Heart left ventricle (tissue), 16 donors: ENCODE results near the gene TLCD1. TPM values are rescaled to one million over a fixed set of nuclear protein-coding genes. Genes with fewer than 3 reads are reported as not detected.
A peak's percentile ranks its signal among the peaks of the same experiment; 100 is the strongest.

Experiments used
- ATAC-seq, 4 donors: fragments of 200-7000 bp; cut with Tn5 transposase; one replicate each; pipeline ENCODE4 v1.9.1; 2020 to 2022; ENCODE audit warnings: moderate library complexity in 4 of 4, mild to moderate bottlenecking in 3 of 4, moderate number of reproducible peaks in 1 of 4
- DNase-seq, 5 donors: peaks; one replicate each; pipeline ENCODE4 v3.0.0-alpha.2; 2020
- H3K27ac ChIP-seq, 12 donors: fragments of 200-600 bp; sonication (generic) in 4 of 12; one replicate each; pipeline versions ENCODE4 v1.5.0 to v1.8.0; 2016 to 2022; ENCODE audit warnings: mild to moderate bottlenecking in 2 of 12
- H3K27me3 ChIP-seq, 9 donors: fragments of 200-600 bp; sonication (generic) in 2 of 9; one replicate each; pipeline versions ENCODE4 v1.5.1 to v1.8.0; 2016 to 2022; ENCODE audit warnings: mild to moderate bottlenecking in 3 of 9
- H3K36me3 ChIP-seq, 9 donors: fragments of 200-600 bp; sonication (generic) in 2 of 9; one replicate each; pipeline versions ENCODE4 v1.5.0 to v1.8.0; 2018 to 2022; ENCODE audit warnings: mild to moderate bottlenecking in 2 of 9
- H3K4me1 ChIP-seq, 12 donors: fragments of 200-600 bp; sonication (generic) in 4 of 12; one replicate each; pipeline versions ENCODE4 v1.5.0 to v1.8.0; 2016 to 2022; ENCODE audit warnings: mild to moderate bottlenecking in 3 of 12
- H3K4me3 ChIP-seq, 12 donors: fragments of 200-600 bp; sonication (generic) in 4 of 12; one replicate each; pipeline versions ENCODE4 v1.5.0 to v1.8.0; 2017 to 2022; ENCODE audit warnings: mild to moderate bottlenecking in 9 of 12, moderate library complexity in 4 of 12
- H3K9me3 ChIP-seq, 12 donors: fragments of 200-600 bp; sonication (generic) in 4 of 12; one replicate each; pipeline versions ENCODE4 v1.5.0 to v1.8.0; 2016 to 2022; ENCODE audit warnings: mild to moderate bottlenecking in 1 of 12
- POLR2A ChIP-seq, 2 donors: fragments of 450-650 bp; IDR thresholded peaks; one replicate each; pipeline ENCODE4 v1.6.1; 2017; ENCODE audit warnings: antibody characterized with exemption in 2 of 2, mild to moderate bottlenecking in 2 of 2, moderate library complexity in 2 of 2
- WGBS, 4 donors: extraction: QIAGEN DNeasy Blood & Tissue Kit in 2 of 4; methylation state at CpG; one replicate each; pipeline versions ENCODE4 v1.1.5 to v1.1.7; 2013 to 2018; 5-methylcytosine and 5-hydroxymethylcytosine counted together
- intact Hi-C, 10 donors: fragments of 100-400 bp; cut with DNase I; formaldehyde crosslinking; loops; one replicate each; pipeline versions ENCODE4 v1.11.1 to v1.14.2; 2022
- polyA plus RNA-seq, 2 donors: library from polyadenylated mRNA; stranded (reverse); fragments of 200-250 nt; gene quantifications; one replicate each; pipeline ENCODE4 v1.2.3, GENCODE V29; 2013
- total RNA-seq, 9 donors: library from RNA; depleted of rRNA in 2 of 9; stranded (reverse); fragments of >200 nt in 2 of 9; fragmentation: NEBNext Ultra II Directional in 3 of 9; extraction: Animal tissue kit (Norgen Biotek cat#: 25700) in 3 of 9; gene quantifications; one replicate each; pipeline versions ENCODE4 v1.1.0 to v1.2.4, GENCODE V29; 2016 to 2023
- TF ChIP-seq, protein P1 (sequence below), 12 donors: fragments of 200-600 bp; sonication (generic) in 4 of 12; IDR thresholded peaks; one replicate each; pipeline versions ENCODE4 v1.5.0 to v1.8.0; 2018 to 2022; ENCODE audit warnings: antibody characterized with exemption in 12 of 12, mild to moderate bottlenecking in 5 of 12
- donor health status: ischemic (EF 13 %, LVEDD 7.1; RV severe dilation, severe dysfunction).
- donor health status: healthy with polysubstance abuse.
- donor health status: DM: no; HTN: yes; CAD: no.
- donor health status: DM: no; HTN: no; CAD: no.
- donor health status: ischemic (EF 25% LVEDD 6.9; RV normal size, moderate dysfunction).
- donor health status: ischemic (EF 25% LVEDD 5.7; RV mildly dilated, moderate dysfunction).
- donor health status: healthy.
- donor health status: DM: yes; HTN: yes; CAD: no.
- donor health status: ischemic (EF 35%, LVEDD 5.7; RV mildly dilated, moderate dysfunction).
- donor health status: nonischemic (EF 11% LVEDD 7.7; RV severe dilation, severe dysfunction).
- donor health status: DM: yes; HTN: yes; CAD: no.
- donor health status: PGD.
- donor health status: ischemic (EF 29% LVEDD 5.4; RV normal size, mild dysfunction).
- donor health status: nonischemic (EF 23%, LVEDD 6.1; RV moderate dilation, normal function).

The TLCD1 gene
- total and polyA plus RNA-seq, 11 donors: 0.52 to 11.7 (median 1.8) TPM

DNA sequence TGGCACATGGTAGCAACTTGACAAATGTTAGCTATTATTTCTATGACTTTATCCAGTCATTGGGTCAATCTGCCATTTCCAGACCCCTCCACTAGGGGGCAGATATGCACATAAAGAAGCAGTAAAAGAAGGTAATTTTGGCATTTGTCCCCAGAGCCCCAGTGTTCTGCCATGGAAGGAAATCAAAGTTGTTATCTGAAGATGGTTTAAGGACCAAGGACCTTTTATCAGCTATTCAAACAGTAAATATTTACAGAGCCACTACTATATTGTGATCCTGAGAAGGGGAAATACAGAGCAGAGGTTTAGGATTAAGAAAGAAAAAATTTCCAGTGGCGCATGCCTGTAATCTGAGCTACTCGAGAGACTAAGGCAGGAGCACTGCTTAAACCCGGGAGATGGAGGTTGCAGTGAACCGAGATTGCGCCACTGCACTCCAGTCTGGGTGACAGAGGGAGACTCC, 37.8 kb upstream of the TLCD1 start:
- ATAC-seq: peak in 2 of 4 donors; percentile 44 to 47
- no peak for TF ChIP-seq POLR2A (IDR thresholded peaks at IDR 0.05)
- TF ChIP-seq, protein P1, sequence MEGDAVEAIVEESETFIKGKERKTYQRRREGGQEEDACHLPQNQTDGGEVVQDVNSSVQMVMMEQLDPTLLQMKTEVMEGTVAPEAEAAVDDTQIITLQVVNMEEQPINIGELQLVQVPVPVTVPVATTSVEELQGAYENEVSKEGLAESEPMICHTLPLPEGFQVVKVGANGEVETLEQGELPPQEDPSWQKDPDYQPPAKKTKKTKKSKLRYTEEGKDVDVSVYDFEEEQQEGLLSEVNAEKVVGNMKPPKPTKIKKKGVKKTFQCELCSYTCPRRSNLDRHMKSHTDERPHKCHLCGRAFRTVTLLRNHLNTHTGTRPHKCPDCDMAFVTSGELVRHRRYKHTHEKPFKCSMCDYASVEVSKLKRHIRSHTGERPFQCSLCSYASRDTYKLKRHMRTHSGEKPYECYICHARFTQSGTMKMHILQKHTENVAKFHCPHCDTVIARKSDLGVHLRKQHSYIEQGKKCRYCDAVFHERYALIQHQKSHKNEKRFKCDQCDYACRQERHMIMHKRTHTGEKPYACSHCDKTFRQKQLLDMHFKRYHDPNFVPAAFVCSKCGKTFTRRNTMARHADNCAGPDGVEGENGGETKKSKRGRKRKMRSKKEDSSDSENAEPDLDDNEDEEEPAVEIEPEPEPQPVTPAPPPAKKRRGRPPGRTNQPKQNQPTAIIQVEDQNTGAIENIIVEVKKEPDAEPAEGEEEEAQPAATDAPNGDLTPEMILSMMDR (IDR thresholded peaks at IDR 0.05): peak; percentile 85 to 95 (median 94)
- peaks cover 0 to 44% (median 33%) of the 10 kb centered on the region in 9 donors for H3K36me3 ChIP-seq
- H3K27ac ChIP-seq: no peak overlapping the region
- no peaks in the 10 kb centered on the region for H3K9me3 ChIP-seq
- no peak overlapping the region for H3K4me3 ChIP-seq
- WGBS, 4 donors: 63 to 72% (median 68%) methylated on average over 5 of the region's 5 CpGs
- intact Hi-C loops: loop anchor here in 9 of 10 donors (1.0 to 10.0 kb wide), 16 partner anchors 42 to 183 kb away; partner anchors contain the start of genes FLOT2 (in 3 of the 9), FAM222B (in 2 of the 9), DHRS13 (in 1 of the 9) and ERAL1 (in 1 of the 9)
- DNase-seq: peak in 3 of 5 donors; percentile 61 to 68 (median 64)
- no peaks in the 10 kb centered on the region for H3K27me3 ChIP-seq
- H3K4me1 ChIP-seq: peaks cover 0 to 23% (median 12%) of the 10 kb centered on the region in 12 donors

DNA sequence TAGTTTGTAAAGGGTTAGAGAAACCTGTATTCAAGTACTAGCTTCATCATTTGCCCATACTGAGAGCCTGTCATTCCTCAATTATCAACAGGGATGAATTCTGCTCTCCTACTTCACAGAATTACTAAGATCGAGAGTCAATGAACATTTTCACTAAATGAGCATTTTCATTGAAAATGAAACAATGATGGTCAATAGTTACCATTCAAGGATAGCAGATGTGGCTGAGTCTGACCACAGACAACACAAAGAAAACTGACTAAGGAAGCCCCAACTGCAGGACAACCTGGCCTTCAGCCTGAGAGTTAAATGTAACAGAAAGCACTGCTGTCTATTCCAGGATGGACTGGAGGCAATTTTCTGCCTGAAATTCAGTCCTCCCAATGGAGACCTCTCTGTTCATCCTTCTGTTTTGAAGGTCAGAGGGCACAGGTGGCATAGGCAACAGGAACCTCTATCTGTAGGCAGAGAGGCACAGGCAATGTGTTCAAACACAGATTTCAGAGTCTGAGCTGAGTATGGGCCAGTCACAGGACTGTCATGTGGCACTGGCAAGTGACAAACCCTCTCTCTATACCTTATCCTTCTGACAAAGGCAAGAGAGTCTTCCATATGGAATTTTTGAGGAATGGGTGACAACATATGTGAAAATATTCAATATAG, 37.2 kb upstream of the TLCD1 start:
- peaks cover 0 to 50% (median 39%) of the 10 kb centered on the region in 9 donors for H3K36me3 ChIP-seq
- no peaks in the 10 kb centered on the region for H3K27me3 ChIP-seq
- 88 to 97% (median 94%) methylated on average over 1 of the region's 1 CpG for WGBS, 4 donors
- TF ChIP-seq POLR2A (IDR thresholded peaks at IDR 0.05): no peak
- TF ChIP-seq, protein P1 (IDR thresholded peaks at IDR 0.05): no peak
- peaks cover 0 to 23% (median 12%) of the 10 kb centered on the region in 12 donors for H3K4me1 ChIP-seq
- no peak overlapping the region for H3K4me3 ChIP-seq
- H3K9me3 ChIP-seq: no peaks in the 10 kb centered on the region
- H3K27ac ChIP-seq: no peak overlapping the region
- ATAC-seq (peak in 1 of 4 donors; percentile 8), DNase-seq (no peak)
- intact Hi-C loops: loop anchor here in 9 of 10 donors (1.0 to 10.0 kb wide), 16 partner anchors 41 to 184 kb away; partner anchors contain the start of genes FLOT2 (in 3 of the 9), FAM222B (in 2 of the 9), DHRS13 (in 1 of the 9) and ERAL1 (in 1 of the 9)

DNA sequence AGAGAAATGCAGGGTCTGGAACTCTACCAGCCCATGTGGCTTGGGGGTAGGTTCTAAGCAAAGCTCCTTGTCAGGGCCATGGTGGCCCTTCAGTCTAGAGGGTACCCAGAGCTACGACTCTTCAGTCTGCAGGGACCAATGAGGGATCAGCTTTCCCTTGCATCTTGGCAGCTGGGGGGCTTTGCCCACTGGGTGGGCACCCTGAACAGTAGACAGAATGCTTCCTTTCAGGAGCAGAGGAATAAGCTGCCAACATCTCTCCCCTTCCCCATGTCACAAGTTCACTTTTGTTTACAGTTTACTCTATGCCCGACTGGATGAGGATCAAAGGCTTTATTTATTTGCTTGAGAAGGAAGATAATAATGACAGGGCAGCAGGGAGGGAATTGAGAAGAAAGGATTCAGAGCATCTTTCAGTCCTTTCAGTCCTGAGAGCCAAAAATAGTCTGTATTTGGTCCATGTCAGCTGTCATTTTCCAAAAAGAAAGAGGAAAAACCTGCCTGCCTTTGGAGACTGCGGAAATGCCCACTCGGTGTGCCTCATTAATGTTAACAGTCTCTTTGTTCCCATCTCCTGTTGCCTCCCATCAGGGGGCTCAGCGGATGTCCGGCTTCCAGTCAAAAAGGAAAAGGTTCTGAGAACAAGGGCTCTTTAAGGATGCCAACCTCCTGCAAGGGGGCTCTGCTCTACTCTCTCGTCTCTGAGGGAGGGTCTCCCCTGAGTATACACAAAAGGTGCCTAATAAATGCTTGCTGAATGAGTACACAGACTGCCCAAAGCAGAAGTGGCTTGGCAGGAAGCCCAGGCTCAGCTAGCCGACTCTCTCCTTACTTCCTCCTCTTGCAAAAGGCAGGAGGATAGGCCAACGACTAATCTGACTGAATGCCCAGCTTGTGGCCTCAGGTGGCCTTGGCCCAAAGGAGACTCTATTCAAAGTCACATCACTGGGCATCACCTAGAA, 34.8 kb upstream of the TLCD1 start:
- no peak for TF ChIP-seq POLR2A (IDR thresholded peaks at IDR 0.05)
- TF ChIP-seq, protein P1 (IDR thresholded peaks at IDR 0.05): no peak
- Histone ChIP-seq H3K9me3 (no peaks in the 10 kb centered on the region), H3K27ac (peak overlapping the region in 9 of 12 donors; percentile 8 to 46 (median 30)), H3K4me1 (peaks cover 0 to 32% (median 13%) of the 10 kb centered on the region in 12 donors), H3K27me3 (no peaks in the 10 kb centered on the region), H3K36me3 (peaks cover 0 to 51% (median 41%) of the 10 kb centered on the region in 9 donors), H3K4me3 (no peak overlapping the region)
- peak; percentile 50 to 82 (median 69) for DNase-seq
- peak; percentile 43 to 75 (median 62) for ATAC-seq
- 33 to 56% (median 41%) methylated on average over 7 to 9 of the region's 9 CpGs for WGBS, 4 donors
- intact Hi-C loops: loop anchor here in 9 of 10 donors (5.0 to 10.0 kb wide), 14 partner anchors 39 to 186 kb away; partner anchors contain the start of genes FLOT2 (in 3 of the 9), FAM222B (in 2 of the 9), DHRS13 (in 1 of the 9) and ERAL1 (in 1 of the 9)
